Measurements from ENCODE around the gene KLHDC7A.

Gene KLHDC7A

DNA sequence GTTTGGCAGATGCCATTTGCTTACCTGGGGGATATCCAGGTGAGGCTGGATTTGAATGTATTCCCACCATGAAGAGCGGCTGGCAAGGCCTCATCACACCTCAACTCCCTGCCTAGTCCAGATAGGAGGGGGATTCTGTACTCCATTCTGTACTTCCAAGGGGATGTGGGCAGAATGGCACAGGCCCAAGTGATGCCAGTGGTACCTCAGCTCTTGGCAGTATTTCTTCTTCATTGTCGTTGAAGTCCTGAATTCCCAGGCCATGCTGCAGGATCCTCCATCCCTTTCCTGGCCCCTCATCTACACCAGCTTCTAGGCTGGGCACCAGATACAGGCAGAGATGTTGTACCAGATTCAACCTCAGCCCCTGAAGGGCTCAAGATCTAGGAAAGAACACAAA lies 47.9 kb downstream of the KLHDC7A start:
- H3K4me1 Mint-ChIP-seq: no peaks in the 10 kb centered on the region
- DNase-seq: no peak
- TF ChIP-seq, protein P1, sequence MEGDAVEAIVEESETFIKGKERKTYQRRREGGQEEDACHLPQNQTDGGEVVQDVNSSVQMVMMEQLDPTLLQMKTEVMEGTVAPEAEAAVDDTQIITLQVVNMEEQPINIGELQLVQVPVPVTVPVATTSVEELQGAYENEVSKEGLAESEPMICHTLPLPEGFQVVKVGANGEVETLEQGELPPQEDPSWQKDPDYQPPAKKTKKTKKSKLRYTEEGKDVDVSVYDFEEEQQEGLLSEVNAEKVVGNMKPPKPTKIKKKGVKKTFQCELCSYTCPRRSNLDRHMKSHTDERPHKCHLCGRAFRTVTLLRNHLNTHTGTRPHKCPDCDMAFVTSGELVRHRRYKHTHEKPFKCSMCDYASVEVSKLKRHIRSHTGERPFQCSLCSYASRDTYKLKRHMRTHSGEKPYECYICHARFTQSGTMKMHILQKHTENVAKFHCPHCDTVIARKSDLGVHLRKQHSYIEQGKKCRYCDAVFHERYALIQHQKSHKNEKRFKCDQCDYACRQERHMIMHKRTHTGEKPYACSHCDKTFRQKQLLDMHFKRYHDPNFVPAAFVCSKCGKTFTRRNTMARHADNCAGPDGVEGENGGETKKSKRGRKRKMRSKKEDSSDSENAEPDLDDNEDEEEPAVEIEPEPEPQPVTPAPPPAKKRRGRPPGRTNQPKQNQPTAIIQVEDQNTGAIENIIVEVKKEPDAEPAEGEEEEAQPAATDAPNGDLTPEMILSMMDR (IDR thresholded peaks at IDR 0.05): no peak
- H3K9me3 Mint-ChIP-seq: no peaks in the 10 kb centered on the region
- H3K27me3 Mint-ChIP-seq (ENCODE audit: low read depth, poor library complexity): peaks cover 39% of the 10 kb centered on the region
- H3K36me3 Mint-ChIP-seq (ENCODE audit: low read depth): no peaks in the 10 kb centered on the region
- no peak overlapping the region for H3K4me3 Mint-ChIP-seq
- no peak overlapping the region for H3K27ac Mint-ChIP-seq

GRCh38 chr1:18529714-18530113 lies 49.0 kb downstream of the KLHDC7A start:
- TF ChIP-seq, protein P1 (IDR thresholded peaks at IDR 0.05): no peak
- Mint-ChIP-seq H3K9me3 (no peaks in the 10 kb centered on the region), H3K4me1 (no peaks in the 10 kb centered on the region), H3K27ac (no peak overlapping the region), H3K36me3 (ENCODE audit: low read depth) (no peaks in the 10 kb centered on the region), H3K27me3 (ENCODE audit: low read depth, poor library complexity) (peaks cover 41% of the 10 kb centered on the region), H3K4me3 (no peak overlapping the region)
- no peak for DNase-seq

DNA sequence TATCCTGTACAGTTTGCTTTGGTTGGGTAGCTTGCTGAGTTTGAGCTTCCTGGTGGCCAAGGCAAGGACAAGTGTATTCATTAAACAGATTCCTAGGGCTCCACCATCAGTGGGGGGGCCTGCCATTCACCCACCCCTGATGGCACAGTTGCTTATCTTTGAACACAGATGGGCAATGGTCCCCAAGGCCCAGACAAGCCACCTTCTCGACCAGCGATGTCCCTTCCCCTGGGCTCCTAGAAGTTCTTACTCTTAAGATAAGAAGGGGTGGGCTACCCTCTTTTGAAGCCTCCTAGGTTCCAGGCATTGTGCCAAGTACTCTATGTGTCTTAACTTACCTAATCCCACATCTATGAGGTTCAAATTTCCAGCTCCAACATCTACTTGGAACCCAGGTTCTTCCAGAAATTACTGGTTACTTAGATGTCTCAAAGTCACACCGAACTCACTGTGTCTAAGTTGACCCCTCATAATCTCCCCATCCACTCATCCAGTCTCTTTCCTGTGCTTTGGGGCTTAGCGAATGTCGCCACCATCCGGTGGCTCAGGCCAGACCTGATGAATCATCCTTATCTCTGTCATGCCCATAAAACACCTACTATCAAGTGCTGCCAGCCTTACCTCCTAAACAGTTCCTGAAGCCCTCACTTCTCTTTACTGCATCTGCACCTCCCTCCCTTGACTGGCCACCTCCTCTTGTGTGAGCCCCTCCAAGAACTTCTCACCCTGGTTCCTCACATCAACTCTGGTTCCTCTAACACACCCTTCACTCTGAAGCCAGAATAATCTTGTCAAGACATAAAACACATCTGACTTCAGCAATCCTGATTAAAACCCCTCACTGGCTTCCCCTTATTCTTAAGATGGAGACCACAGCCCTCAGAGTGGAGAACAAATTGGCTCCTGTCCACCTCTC lies 50.1 kb downstream of the KLHDC7A start:
- no peak for DNase-seq
- Mint-ChIP-seq H3K27ac (no peak overlapping the region), H3K36me3 (ENCODE audit: low read depth) (no peaks in the 10 kb centered on the region), H3K9me3 (no peaks in the 10 kb centered on the region), H3K27me3 (ENCODE audit: low read depth, poor library complexity) (peaks cover 49% of the 10 kb centered on the region), H3K4me3 (no peak overlapping the region), H3K4me1 (no peaks in the 10 kb centered on the region)
- TF ChIP-seq, protein P1 (IDR thresholded peaks at IDR 0.05): no peak

DNA sequence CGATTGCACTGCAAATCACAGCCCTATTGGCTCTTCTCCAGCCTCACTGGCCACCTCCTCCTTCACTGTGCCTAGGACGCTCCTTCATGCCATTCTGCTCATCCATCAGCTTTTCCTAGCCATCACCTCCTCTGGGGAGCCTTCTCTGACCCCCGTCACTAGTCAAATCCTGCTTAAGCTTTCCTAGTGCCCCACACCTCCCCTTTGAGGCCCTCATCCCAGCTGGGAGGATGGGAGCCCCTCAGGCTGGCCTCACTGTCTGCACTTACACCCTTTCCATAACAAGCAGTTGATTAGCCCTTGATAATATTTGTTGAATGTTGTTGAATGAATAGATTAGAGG lies 50.7 kb downstream of the KLHDC7A start:
- Mint-ChIP-seq H3K27me3 (ENCODE audit: low read depth, poor library complexity) (peaks cover 55% of the 10 kb centered on the region), H3K9me3 (no peaks in the 10 kb centered on the region), H3K27ac (no peak overlapping the region), H3K4me3 (no peak overlapping the region), H3K4me1 (no peaks in the 10 kb centered on the region), H3K36me3 (ENCODE audit: low read depth) (no peaks in the 10 kb centered on the region)
- TF ChIP-seq, protein P1 (IDR thresholded peaks at IDR 0.05): no peak
- DNase-seq: no peak

DNA sequence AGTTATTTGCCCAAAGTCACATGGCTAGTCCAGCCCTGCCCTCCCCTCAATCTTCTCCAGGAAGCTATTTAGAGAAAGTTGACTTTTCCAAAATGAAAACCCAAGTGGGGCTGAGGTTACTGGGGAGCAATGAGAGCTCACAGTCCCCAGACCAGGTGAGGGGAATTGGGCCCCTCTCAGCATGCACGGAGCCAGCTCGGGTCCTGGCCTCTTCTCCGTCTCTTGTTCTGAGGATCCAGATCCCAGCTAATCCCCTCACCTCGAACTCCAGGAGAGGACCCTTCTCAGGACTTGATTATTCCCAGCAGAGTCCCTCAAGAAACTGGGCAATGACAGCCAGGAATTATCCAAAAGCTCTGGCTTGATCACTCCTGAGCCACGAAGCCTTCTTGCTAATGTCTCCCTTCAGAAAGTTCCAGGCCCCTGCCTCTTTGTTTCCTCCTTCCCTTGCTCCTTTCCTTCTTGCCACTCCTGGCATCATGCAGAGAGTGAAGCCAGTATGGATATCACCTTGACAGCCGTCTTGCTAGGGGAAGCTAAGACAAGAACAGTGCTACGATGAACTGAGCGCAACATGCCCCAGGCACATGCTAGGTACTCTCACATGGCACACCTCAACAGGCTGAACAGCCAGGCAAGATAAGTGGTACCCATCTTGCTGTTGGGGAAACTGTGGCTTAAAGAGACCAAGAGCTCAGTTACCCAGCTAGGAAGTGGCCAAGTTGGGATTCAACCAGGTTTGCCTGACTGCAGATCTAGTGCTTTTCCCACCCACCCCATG lies 51.9 kb downstream of the KLHDC7A start:
- no peak overlapping the region for H3K4me3 Mint-ChIP-seq
- peaks cover 53% of the 10 kb centered on the region for H3K27me3 Mint-ChIP-seq (ENCODE audit: low read depth, poor library complexity)
- H3K9me3 Mint-ChIP-seq: no peaks in the 10 kb centered on the region
- DNase-seq: no peak
- no peak overlapping the region for H3K27ac Mint-ChIP-seq
- no peaks in the 10 kb centered on the region for H3K36me3 Mint-ChIP-seq (ENCODE audit: low read depth)
- no peaks in the 10 kb centered on the region for H3K4me1 Mint-ChIP-seq
- TF ChIP-seq, protein P1 (IDR thresholded peaks at IDR 0.05): no peak

Measured in nephron progenitor cell (in vitro differentiated cells).